HCT116 (cell line): ENCODE results near the gene COX10. TPM values are rescaled to one million over a fixed set of nuclear protein-coding genes. Genes with fewer than 3 reads are reported as not detected.

Source experiments
- ATAC-seq: fragments of 200-7000 bp; cut with Tn5 transposase; 2 replicates; pipeline ENCODE4 v1.9.1; 2020; ENCODE audit warnings: mild to moderate bottlenecking, moderate library complexity
- BruUV-seq: library from RNA; stranded (reverse); fragments of 400-500 nt; replicated peaks from 2 replicates; lab custom pipeline; 2021; lab: Mats Ljungman, UMichigan
- CTCF ChIA-PET: fragments of 300-600 bp; sonication (Branson Sonifier 250); formaldehyde crosslinking; loops from one replicate; lab custom pipeline; 2021; ENCODE audit warnings: antibody characterized with exemption; lab: Charles Lee
- POLR2A ChIA-PET: fragments of 300-600, 350-600 bp; sonication (Branson Sonifier 250); formaldehyde crosslinking; loops from one replicate; lab custom pipeline; 2021; ENCODE audit warnings: antibody characterized with exemption; lab: Charles Lee
- RAD21 ChIA-PET, 2 experiments: fragments of 300-600 bp; sonication (Branson Sonifier 250); formaldehyde crosslinking; loops; one replicate each; lab custom pipeline; 2023; ENCODE audit warnings: low total read pairs in 2 of 2; ENCODE audit not compliant: uncharacterized antibody in 2 of 2, unreplicated experiment in 2 of 2, low non-redundant PET in 1 of 2; lab: Charles Lee
- DNase-seq: peaks from one replicate; pipeline ENCODE4 v3.0.0-alpha.2; 2010; ENCODE audit warnings: low read depth, low spot score
- H2AFZ ChIP-seq: fragments of 200-600 bp; shearing (Covaris generic), sonication (generic); 2 replicates; pipeline ENCODE4 v1.6.1; 2017; ENCODE audit warnings: low read depth, mixed run types, mixed read lengths, antibody characterized with exemption, low read length; ENCODE audit not compliant: poor library complexity, severe bottlenecking
- H3K27ac ChIP-seq: 2 replicates; pipeline ENCODE4 v1.5.1; 2012; ENCODE audit warnings: low read depth, low read length
- H3K27me3 ChIP-seq: fragments of 200-600 bp; sonication (generic); 2 replicates; pipeline ENCODE4 v1.6.1; 2016; ENCODE audit warnings: mixed run types, low read length, mixed read lengths; ENCODE audit not compliant: insufficient read depth
- H3K36me3 ChIP-seq, 2 experiments: fragments of 200-500 bp in 1 of 2; fragments of 200-600 bp in 1 of 2; sonication (Bioruptor generic) in 1 of 2; sonication (generic) in 1 of 2; 2 replicates each; pipeline versions ENCODE4 v1.5.1 to v1.6.1; 2014 to 2016; ENCODE audit warnings: low read length in 2 of 2, inconsistent platforms in 1 of 2, mixed read lengths in 1 of 2, mixed run types in 1 of 2; ENCODE audit not compliant: insufficient read depth in 2 of 2, control insufficient read depth in 1 of 2
- H3K4me1 ChIP-seq, 2 experiments: fragments of 200-600 bp in 1 of 2; sonication (generic) in 1 of 2; 2 replicates each; pipeline versions ENCODE4 v1.5.1 to v1.6.1; 2012 to 2017; ENCODE audit warnings: low read length in 2 of 2, inconsistent platforms in 1 of 2, mild to moderate bottlenecking in 1 of 2, mixed read lengths in 1 of 2, mixed run types in 1 of 2, moderate library complexity in 1 of 2; ENCODE audit not compliant: insufficient read depth in 2 of 2, control insufficient read depth in 1 of 2
- H3K4me2 ChIP-seq: fragments of 200-600 bp; sonication (generic); 2 replicates; pipeline ENCODE4 v1.6.1; 2017; ENCODE audit warnings: mixed run types, low read length, mixed read lengths
- H3K4me3 ChIP-seq, 2 experiments: fragments of 200-600 bp in 1 of 2; sonication (generic) in 1 of 2; replicated peaks in 1 of 2; 2 replicates each; pipeline ENCODE4 v1.5.1; 2011 to 2016; ENCODE audit warnings: low read length in 2 of 2, control low read depth in 1 of 2, low read depth in 1 of 2, mild to moderate bottlenecking in 1 of 2, mixed read lengths in 1 of 2, mixed run types in 1 of 2
- H3K79me2 ChIP-seq: fragments of 200-600 bp; sonication (generic); 2 replicates; pipeline ENCODE4 v1.6.1; 2017; ENCODE audit warnings: mild to moderate bottlenecking, mixed run types, low read length, moderate library complexity, mixed read lengths; ENCODE audit not compliant: insufficient read depth
- H3K9ac ChIP-seq: fragments of 200-600 bp; sonication (generic); 2 replicates; pipeline ENCODE4 v1.6.1; 2016; ENCODE audit warnings: low read length, mixed read lengths
- H3K9me2 ChIP-seq: fragments of 200-600 bp; sonication (generic), shearing (Covaris generic); 2 replicates; pipeline ENCODE4 v1.6.1; 2017; ENCODE audit warnings: mixed run types, mild to moderate bottlenecking, moderate library complexity; ENCODE audit not compliant: insufficient read depth
- H3K9me3 ChIP-seq, 2 experiments: fragments of 200-500 bp in 1 of 2; fragments of 200-600 bp in 1 of 2; sonication (Bioruptor generic) in 1 of 2; sonication (generic) in 1 of 2; 2 replicates each; pipeline ENCODE4 v1.6.1; 2014 to 2017; ENCODE audit warnings: low read length in 2 of 2, mixed read lengths in 2 of 2, inconsistent platforms in 1 of 2, low read depth in 1 of 2, mild to moderate bottlenecking in 1 of 2, mixed run types in 1 of 2, moderate library complexity in 1 of 2; ENCODE audit not compliant: control insufficient read depth in 1 of 2, insufficient read depth in 1 of 2
- H4K20me1 ChIP-seq: fragments of 200-600 bp; sonication (generic), shearing (Covaris generic); 2 replicates; pipeline ENCODE4 v1.6.1; 2017; ENCODE audit warnings: mixed run types, mild to moderate bottlenecking, moderate library complexity; ENCODE audit not compliant: insufficient read depth
- CBX3 ChIP-seq: IDR thresholded peaks from 2 replicates; pipeline ENCODE4 v1.6.1; 2012; ENCODE audit warnings: low read depth
- CEBPB ChIP-seq: IDR thresholded peaks from 2 replicates; pipeline ENCODE4 v1.6.1; 2012; ENCODE audit warnings: low read depth
- EGR1 ChIP-seq: IDR thresholded peaks from 2 replicates; pipeline ENCODE4 v1.6.1; 2012; ENCODE audit warnings: low read depth
- ELF1 ChIP-seq: IDR thresholded peaks from 2 replicates; pipeline ENCODE4 v1.6.1; 2012; ENCODE audit warnings: low read depth, borderline replicate concordance
- EZH2 ChIP-seq: fragments of 200-600 bp; sonication (generic); IDR thresholded peaks from 2 replicates; pipeline ENCODE4 v1.6.1; 2017; ENCODE audit warnings: antibody characterized with exemption, mixed run types
- FOSL1 ChIP-seq: IDR thresholded peaks from 2 replicates; pipeline ENCODE4 v1.6.1; 2012; ENCODE audit warnings: low read depth
- JUND ChIP-seq: IDR thresholded peaks from 2 replicates; pipeline ENCODE4 v1.6.1; 2012
- POLR2AphosphoS5 ChIP-seq: IDR thresholded peaks from 2 replicates; pipeline ENCODE4 v1.6.1; 2011; ENCODE audit warnings: mild to moderate bottlenecking, low read depth, low read length, moderate library complexity
- RAD21 ChIP-seq: IDR thresholded peaks from 2 replicates; pipeline ENCODE4 v1.6.1; 2012; ENCODE audit warnings: low read depth, mild to moderate bottlenecking
- TCF7L2 ChIP-seq: IDR thresholded peaks from 2 replicates; pipeline ENCODE4 v1.7.0; 2011; ENCODE audit warnings: borderline replicate concordance, inconsistent platforms; ENCODE audit not compliant: insufficient read depth, insufficient read length; ENCODE audit errors: extremely low read depth
- YY1 ChIP-seq: IDR thresholded peaks from 2 replicates; pipeline ENCODE4 v1.6.1; 2011; ENCODE audit warnings: low read length, low read depth, moderate library complexity, mild to moderate bottlenecking; ENCODE audit not compliant: insufficient replicate concordance; ENCODE audit errors: extremely low read depth
- ZNF274 ChIP-seq: fragments of 200-500 bp; sonication (Bioruptor generic); IDR thresholded peaks from 2 replicates; pipeline ENCODE4 v1.6.1; 2014; ENCODE audit warnings: mild to moderate bottlenecking, low read depth, low read length, inconsistent platforms
- intact Hi-C: fragments of 100-400 bp; cut with micrococcal nuclease; formaldehyde crosslinking; loops from 2 replicates; pipeline ENCODE4 v1.10.0; 2022
- total RNA-seq: library from RNA; stranded (reverse); gene quantifications from one replicate; pipeline ENCODE4 v1.2.1, GENCODE V29; 2021; ENCODE audit not compliant: unreplicated experiment
- TF ChIP-seq, protein P1 (sequence below), 3 experiments: fragments of 200-600 bp in 1 of 3; sonication (generic) in 1 of 3; IDR thresholded peaks in 2 of 3; conservative IDR thresholded peaks in 1 of 3; 2 replicates each; pipeline ENCODE4 v1.5.1; 2012 to 2017; ENCODE audit warnings: low read depth in 2 of 3, low read length in 2 of 3, antibody characterized with exemption in 1 of 3, borderline replicate concordance in 1 of 3, control low read depth in 1 of 3, mild to moderate bottlenecking in 1 of 3, mixed read lengths in 1 of 3, mixed run types in 1 of 3, moderate library complexity in 1 of 3; ENCODE audit not compliant: insufficient read depth in 1 of 3
- TF ChIP-seq, protein P2 (sequence below): IDR thresholded peaks from 2 replicates; pipeline ENCODE4 v1.6.1; 2012
- TF ChIP-seq, protein P3 (sequence below): IDR thresholded peaks from 2 replicates; pipeline ENCODE4 v1.6.1; 2011; ENCODE audit warnings: mild to moderate bottlenecking, low read length, moderate library complexity; ENCODE audit not compliant: insufficient replicate concordance; ENCODE audit errors: extremely low read depth
- TF ChIP-seq, protein P4 (sequence below): IDR thresholded peaks from 2 replicates; pipeline ENCODE4 v1.6.1; 2012

Gene COX10
- total RNA-seq, 1 experiment from 2014 or later, result 22.4 TPM

DNA sequence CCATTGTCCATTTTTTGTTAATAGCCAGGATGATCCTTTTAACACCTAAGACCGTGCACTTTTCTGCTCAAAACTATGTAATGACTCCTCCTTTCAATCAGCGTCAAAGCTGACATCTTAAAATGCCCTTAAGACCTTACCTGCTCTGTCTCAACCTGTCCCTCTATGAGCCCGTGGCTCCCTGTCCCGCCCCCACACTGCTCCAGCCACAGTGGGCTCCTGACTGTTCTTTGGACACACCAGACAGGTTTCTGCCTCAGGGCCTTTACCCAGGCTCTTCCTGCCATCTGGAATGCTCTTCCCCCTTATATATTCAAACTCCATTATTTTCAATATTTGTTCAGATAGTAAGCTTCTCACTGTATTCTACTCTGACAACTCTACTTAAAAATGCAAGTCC lies 153.3 kb downstream of the COX10 start (continued):
- TF ChIP-seq, protein P1, sequence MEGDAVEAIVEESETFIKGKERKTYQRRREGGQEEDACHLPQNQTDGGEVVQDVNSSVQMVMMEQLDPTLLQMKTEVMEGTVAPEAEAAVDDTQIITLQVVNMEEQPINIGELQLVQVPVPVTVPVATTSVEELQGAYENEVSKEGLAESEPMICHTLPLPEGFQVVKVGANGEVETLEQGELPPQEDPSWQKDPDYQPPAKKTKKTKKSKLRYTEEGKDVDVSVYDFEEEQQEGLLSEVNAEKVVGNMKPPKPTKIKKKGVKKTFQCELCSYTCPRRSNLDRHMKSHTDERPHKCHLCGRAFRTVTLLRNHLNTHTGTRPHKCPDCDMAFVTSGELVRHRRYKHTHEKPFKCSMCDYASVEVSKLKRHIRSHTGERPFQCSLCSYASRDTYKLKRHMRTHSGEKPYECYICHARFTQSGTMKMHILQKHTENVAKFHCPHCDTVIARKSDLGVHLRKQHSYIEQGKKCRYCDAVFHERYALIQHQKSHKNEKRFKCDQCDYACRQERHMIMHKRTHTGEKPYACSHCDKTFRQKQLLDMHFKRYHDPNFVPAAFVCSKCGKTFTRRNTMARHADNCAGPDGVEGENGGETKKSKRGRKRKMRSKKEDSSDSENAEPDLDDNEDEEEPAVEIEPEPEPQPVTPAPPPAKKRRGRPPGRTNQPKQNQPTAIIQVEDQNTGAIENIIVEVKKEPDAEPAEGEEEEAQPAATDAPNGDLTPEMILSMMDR (IDR thresholded peaks at IDR 0.05 in 2 of 3, conservative IDR thresholded peaks at IDR 0.05 in 1 of 3; ENCODE audit: borderline replicate concordance in 1 of 3, insufficient read depth in 1 of 3, low read depth in 2 of 3, low read length in 2 of 3), result no peak
- TF ChIP-seq, protein P2, sequence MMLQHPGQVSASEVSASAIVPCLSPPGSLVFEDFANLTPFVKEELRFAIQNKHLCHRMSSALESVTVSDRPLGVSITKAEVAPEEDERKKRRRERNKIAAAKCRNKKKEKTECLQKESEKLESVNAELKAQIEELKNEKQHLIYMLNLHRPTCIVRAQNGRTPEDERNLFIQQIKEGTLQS, result no peak
- TF ChIP-seq POLR2AphosphoS5, result no peak
- no peak for TF ChIP-seq CBX3
- no peak for TF ChIP-seq RAD21
- TF ChIP-seq FOSL1, result no peak

DNA sequence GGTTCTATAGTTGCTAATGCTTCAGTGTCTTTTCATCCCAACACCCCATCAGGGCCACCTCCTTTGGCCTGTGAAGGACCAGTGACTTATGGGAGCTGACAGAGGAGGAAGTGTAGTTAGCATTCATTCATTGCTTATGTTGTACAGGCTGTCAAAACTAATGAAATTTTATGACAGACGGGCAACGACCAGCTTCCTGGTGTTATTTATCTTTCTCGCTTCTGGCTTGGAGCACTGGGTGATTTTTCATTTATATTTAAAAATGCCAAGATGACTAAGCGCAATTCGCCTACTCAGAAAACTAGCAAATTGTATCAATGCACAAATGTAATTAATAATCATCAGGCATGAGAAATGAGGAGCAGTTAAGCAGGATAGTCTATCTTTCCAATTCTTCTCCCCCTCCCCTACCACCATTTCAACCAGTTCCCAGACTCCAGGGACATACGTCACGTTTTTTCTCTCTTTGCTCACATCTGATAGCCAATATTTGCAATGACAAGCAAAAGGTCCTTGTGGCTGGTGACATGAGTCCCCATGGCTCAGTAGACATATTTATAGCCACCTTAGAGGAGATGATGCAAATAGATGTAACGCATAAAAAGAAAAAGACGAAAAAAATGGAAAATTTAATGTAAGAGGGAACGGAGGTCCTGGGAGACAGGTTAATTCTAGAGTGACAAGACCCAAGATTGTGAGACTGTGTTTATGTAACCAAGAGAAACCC lies 156.1 kb downstream of the COX10 start:
- no peak overlapping the region for H3K4me2 ChIP-seq
- no peaks in the 10 kb centered on the region for H3K27me3 ChIP-seq
- no TSS peak for BruUV-seq
- H3K9me3 ChIP-seq, result no peaks in the 10 kb centered on the region
- intact Hi-C loops, result no loop called here
- no peak overlapping the region for H2AFZ ChIP-seq
- CTCF ChIA-PET, result no interaction called here
- H3K4me1 ChIP-seq, result no peaks in the 10 kb centered on the region
- RAD21 ChIA-PET, result no interaction called here
- DNase-seq (no peak), ATAC-seq (no peak)
- H3K36me3 ChIP-seq, result no peaks in the 10 kb centered on the region
- POLR2A ChIA-PET, result no interaction called here
- no peak overlapping the region for H3K4me3 ChIP-seq
- H3K27ac ChIP-seq, result no peak overlapping the region
- no peaks in the 10 kb centered on the region for H3K9me2 ChIP-seq
- TF ChIP-seq, protein P2, result no peak
- TF ChIP-seq, protein P3, sequence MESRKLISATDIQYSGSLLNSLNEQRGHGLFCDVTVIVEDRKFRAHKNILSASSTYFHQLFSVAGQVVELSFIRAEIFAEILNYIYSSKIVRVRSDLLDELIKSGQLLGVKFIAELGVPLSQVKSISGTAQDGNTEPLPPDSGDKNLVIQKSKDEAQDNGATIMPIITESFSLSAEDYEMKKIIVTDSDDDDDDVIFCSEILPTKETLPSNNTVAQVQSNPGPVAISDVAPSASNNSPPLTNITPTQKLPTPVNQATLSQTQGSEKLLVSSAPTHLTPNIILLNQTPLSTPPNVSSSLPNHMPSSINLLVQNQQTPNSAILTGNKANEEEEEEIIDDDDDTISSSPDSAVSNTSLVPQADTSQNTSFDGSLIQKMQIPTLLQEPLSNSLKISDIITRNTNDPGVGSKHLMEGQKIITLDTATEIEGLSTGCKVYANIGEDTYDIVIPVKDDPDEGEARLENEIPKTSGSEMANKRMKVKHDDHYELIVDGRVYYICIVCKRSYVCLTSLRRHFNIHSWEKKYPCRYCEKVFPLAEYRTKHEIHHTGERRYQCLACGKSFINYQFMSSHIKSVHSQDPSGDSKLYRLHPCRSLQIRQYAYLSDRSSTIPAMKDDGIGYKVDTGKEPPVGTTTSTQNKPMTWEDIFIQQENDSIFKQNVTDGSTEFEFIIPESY, result no peak
- no peak for TF ChIP-seq JUND
- no peak for TF ChIP-seq TCF7L2
- TF ChIP-seq CBX3, result no peak
- no peak for TF ChIP-seq POLR2AphosphoS5
- TF ChIP-seq RAD21, result no peak
- no peak for TF ChIP-seq EGR1
- no peak for TF ChIP-seq YY1
- TF ChIP-seq ZNF274, result no peak
- TF ChIP-seq EZH2, result no peak
- no peak for TF ChIP-seq CEBPB
- no peak for TF ChIP-seq ELF1
- TF ChIP-seq, protein P4, sequence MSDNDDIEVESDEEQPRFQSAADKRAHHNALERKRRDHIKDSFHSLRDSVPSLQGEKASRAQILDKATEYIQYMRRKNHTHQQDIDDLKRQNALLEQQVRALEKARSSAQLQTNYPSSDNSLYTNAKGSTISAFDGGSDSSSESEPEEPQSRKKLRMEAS, result no peak
- no peak overlapping the region for H3K9ac ChIP-seq
- no peaks in the 10 kb centered on the region for H4K20me1 ChIP-seq
- H3K79me2 ChIP-seq, result no peaks in the 10 kb centered on the region
